ENCODE results near the gene VAMP5.

- TF ChIP-seq CTCF (IDR thresholded peaks at IDR 0.05; ENCODE audit: low read length) (peak; percentile 95), EZH2 (optimal IDR thresholded peaks at IDR 0.05; ENCODE audit: low read depth, low read length) (no peak), EZH2phosphoT487 (IDR thresholded peaks at IDR 0.05; ENCODE audit: low read length) (no peak)
These were observed 32.2 kb upstream of the VAMP5 start for GRCh38 chr2:85551698-85552678.

Data from MM.1S (cell line).